GM10847 (cell line): ENCODE results near the gene ST6GALNAC4.

ENCODE experiments used
- POLR2A ChIP-seq: IDR thresholded peaks from 2 replicates; pipeline ENCODE4 v1.6.1; 2011; ENCODE audit not compliant: insufficient read length; ENCODE audit errors: extremely low read depth

ST6GALNAC4 gene

GRCh38 chr9:127950513-127951289, 33.9 kb upstream of the ST6GALNAC4 start:
- TF ChIP-seq POLR2A: no peak

GRCh38 chr9:127949827-127950512, 33.1 kb upstream of the ST6GALNAC4 start:
- no peak for TF ChIP-seq POLR2A

- no peak for TF ChIP-seq POLR2A
These were observed 31.2 kb upstream of the ST6GALNAC4 start for GRCh38 chr9:127947841-127948710.

DNA sequence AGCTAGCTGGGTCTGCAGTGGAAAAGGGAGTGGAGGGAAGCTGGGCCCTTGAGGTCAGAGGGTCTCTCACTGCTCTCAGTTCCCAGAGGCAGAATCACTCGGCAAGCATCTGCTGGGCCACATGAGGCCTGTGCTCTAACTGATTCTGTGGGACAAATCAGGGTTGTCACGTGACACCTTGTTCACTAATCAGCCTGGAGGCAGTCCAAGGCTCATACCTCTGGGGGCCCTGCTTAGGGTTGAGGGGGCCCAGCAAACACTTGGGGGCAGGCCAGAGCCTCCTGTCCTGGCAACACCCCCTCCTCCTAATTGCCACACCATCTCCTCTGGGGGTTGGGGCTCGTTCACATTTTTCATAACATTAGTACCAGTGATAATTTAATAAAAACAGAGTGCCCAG, 29.9 kb upstream of the ST6GALNAC4 start:
- no peak for TF ChIP-seq POLR2A

- TF ChIP-seq POLR2A: no peak
These were observed 29.1 kb upstream of the ST6GALNAC4 start for GRCh38 chr9:127945942-127946341.

GRCh38 chr9:127945338-127945737, 28.5 kb upstream of the ST6GALNAC4 start:
- TF ChIP-seq POLR2A: no peak

DNA sequence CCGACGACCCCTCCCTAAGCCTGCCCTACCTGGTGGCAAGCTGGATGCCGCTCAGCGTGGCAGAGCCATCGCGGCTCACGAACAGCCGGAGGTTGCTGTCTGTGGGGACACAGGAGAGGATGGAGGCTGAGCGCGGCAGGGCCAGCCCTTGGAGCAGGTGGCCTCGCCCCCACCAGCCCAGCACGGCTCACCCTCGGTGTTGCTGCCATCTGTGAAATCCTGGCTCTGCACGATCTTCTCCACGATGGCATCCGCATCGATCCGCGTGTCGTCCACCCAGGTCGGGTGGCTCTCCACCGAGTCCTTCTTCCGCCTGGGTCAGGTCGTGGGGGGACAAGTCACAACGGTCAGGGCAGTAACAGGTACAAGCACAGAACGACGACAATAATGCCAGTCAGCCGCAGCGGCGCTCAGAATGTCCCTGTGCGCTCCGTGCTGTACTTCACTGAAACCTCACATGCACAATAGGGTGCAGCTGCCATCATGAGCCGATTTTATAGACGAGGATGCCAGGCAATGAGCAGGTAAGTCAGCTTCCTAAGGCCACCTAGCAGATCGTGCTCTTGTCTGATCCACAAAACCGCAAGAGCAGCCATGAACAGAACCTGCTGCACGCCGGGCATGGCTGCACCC, 27.9 kb upstream of the ST6GALNAC4 start:
- no peak for TF ChIP-seq POLR2A

DNA sequence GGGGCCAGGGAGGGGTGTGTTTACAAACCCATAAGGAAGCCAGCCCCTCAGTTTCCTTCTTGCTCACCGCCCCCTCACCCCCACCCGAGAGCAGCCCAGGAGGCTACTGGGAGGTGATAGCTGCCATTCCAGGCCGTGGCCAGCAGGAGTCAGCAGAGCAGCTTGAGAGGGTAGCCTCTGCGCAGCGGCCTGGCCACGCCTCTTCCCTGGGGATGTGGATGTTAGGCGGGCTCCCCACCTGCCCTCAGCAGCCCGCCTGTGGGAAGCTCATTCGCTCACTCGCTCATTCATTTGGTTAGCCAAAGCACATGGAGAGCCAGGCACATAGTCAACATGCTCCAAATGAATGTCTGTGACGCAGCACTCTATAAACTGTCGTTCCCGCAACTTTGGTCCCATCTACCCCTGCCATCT, 26.9 kb upstream of the ST6GALNAC4 start:
- TF ChIP-seq POLR2A: no peak

DNA sequence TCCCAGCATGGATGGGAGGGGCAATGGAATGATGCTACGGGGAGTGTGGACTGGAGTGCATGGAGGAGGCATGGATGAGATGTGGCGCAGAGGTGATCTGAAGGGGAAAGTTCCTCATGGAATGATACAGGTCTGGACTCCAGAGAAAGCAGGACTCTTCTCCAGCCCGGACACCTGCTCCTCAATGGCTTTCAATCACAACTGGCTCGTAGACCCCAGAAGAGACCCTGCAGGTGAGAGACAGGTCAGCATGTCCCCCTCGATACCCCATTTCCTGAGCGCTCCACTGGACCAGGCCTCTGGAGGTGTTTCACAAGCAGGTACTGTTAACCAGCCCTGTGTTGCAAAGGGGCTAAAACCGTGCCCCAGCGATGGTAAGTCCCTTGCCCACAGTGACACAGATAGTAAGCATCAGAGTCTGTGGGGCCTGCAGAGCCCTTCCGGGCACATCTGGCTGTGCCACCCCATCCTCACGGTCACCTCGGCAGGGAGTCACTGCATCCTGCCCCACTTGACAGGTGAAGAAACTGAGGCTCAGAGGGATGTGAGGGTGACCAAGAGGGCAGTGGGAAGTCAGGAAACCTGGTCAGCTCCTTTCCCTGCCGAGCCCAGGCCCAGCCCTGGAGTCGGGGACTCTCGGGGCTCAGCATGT, 26.3 kb upstream of the ST6GALNAC4 start:
- no peak for TF ChIP-seq POLR2A

GRCh38 chr9:127942216-127943010, 25.6 kb upstream of the ST6GALNAC4 start:
- no peak for TF ChIP-seq POLR2A

DNA sequence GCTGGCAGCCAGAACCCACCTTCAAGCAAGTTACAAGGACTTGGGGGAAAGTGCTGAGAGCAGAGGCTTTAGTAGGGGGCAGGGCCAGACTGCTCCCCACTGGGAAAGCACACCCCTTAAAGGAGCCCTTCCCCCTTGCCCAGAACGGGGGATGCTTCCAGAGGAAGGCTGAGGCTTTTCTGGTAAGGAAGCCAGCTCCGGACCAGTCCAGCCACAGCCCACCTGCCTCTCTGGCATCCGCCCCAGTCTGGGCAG, 25.0 kb upstream of the ST6GALNAC4 start:
- TF ChIP-seq POLR2A: no peak

DNA sequence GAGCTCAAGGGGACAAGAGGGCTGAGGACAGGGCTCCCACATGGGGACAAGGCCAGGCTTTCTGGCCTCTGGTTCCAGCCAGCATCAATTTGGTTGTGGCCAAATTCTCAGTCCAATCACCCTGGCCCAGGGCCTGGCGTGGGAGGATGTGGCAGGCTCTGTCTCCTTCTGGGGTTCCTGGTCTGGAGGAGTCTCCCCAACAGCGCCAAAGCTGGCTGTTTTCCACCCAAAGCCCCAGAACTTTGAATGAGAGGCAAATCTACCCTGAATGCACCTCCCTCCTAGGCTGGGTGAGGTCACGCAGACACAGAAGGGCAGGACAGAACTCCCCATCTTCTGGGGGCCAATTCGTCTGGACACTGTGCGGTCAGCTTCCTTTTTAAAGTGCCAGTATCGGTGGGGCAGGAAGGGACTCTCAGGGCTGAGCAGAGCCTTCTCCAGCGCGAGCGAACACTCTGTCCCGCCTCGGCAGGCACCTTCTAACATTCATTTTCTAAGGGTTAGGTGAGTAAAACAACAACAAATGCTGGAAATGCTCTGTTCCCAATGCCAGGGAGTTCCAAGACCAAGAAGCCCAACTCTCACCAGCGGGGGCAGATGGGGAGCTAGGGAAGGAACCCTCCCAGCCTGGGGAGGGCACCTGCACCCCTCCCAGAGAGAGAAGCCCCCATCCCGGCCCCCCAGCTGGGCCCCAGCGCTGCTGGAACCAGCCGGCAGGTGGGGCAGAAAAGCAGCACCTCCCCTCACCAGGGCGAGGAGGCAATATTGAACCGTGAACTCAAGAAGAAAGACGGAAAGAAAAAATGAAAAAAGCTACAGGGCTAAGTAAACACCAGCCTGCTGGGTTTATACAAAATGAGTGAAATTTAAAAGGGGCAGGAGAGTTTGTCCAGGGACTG, 24.5 kb upstream of the ST6GALNAC4 start:
- TF ChIP-seq POLR2A: no peak

- no peak for TF ChIP-seq POLR2A
These were observed 23.8 kb upstream of the ST6GALNAC4 start for GRCh38 chr9:127940593-127940992.

DNA sequence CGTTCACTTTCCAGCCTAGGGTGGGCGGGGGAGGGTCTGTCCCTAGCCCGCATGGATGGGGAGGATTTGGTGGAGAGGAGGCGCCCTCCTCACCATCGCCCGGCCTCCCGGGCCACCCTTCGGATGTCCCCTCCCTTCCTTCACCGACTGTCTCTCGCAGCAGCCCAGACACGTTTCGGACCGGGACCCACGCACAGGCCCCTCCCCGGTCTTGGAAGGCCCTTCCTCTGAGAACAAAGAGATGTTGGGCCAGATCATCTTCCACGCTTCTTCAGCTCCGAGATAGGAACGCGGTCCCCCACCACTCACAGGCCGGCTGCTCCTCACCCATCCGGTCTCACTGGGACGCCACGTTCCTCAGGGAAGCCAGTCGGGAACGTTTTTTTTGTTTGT, 21.5 kb upstream of the ST6GALNAC4 start:
- TF ChIP-seq POLR2A: no peak
